Panc1 (cell line): ENCODE data around the gene ORC4.

ENCODE experiments used
- CTCF ChIP-seq: fragments of 450-650 bp; IDR thresholded peaks from 2 replicates; pipeline ENCODE4 v1.5.1; 2017; ENCODE audit warnings: mild to moderate bottlenecking
- SIN3A ChIP-seq: IDR thresholded peaks from 2 replicates; pipeline ENCODE4 v1.6.1; 2012; ENCODE audit warnings: low read depth, mild to moderate bottlenecking, low read length, moderate library complexity, borderline replicate concordance; ENCODE audit not compliant: insufficient read depth

- no peak for TF ChIP-seq CTCF
- TF ChIP-seq SIN3A: no peak
Measured at GRCh38 chr2:147980940-147981528, 39.5 kb downstream of the ORC4 start.
